GM19324 (cell line): ENCODE results near the gene DIP2C.

ENCODE experiments used
- ATAC-seq: cut with Tn5 transposase; IDR thresholded peaks from one replicate; pipeline ENCODE4 v1.9.1; 2021; ENCODE audit warnings: mild to moderate bottlenecking, moderate library complexity; ENCODE audit not compliant: unreplicated experiment, low FRiP score

Gene DIP2C

DNA sequence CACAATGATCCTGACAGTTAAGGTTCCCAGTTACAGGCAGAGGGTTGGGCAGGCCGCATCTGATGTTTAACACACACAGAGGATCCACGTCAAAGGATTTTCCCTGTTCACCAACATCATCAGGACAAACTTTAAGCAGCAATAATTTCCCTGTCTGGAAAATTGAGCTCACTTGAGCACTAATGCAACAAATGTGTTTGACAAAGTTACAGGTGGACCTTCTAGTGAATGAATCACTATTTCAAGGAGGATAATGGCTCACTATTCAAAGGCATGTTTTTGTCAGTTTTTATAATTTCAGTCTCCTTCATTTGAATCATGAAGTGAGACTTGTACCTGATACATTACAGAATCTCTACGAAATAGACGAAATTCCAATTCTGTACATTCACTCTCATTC is 127.3 kb downstream of the DIP2C start:
- ATAC-seq: no peak

DNA sequence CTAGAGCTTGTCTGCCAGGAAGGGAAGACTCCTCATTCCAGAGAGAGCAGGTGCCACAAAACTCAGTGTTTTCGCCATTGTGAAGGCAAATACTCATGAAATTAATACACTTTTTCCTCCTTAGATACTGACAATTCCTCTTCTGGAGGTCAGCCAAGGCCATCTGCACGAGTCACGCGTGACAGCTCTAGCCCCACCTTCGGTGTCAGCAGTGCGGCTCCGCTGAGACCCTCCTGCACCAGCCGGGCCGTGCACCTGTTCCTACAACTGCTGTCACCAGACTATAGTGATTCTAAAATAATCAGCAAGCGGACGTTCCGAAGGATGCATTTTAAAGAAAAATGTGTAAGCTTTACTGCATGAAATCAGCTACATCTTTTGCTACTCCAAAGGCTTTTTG is 127.7 kb downstream of the DIP2C start:
- no peak for ATAC-seq

GRCh38 chr10:560314-560992 is 129.0 kb downstream of the DIP2C start:
- ATAC-seq: no peak

GRCh38 chr10:559767-560047 is 129.8 kb downstream of the DIP2C start:
- ATAC-seq: no peak

GRCh38 chr10:558891-559766 is 130.3 kb downstream of the DIP2C start:
- ATAC-seq: no peak

DNA sequence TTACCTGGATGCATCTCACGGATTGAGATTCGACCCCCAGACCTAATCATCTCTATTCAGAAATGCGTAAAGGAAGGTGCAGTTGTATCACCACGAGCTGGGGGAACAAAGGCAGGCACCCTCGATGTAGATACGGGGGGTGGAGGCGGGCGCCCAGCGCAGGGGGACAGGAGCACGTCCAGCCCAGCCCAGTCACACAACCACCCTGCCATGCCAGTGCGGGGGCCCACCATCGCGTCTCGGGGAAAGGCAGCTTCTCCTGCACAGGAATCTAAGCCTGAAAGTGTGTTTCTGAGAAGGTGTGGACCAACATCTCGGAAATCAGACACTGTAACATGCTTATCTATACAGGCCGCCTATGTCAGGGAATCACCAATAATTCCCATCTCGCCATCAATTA is 131.1 kb downstream of the DIP2C start:
- no peak for ATAC-seq

- ATAC-seq: no peak
Measured at GRCh38 chr10:557792-558328, 131.6 kb downstream of the DIP2C start.

DNA sequence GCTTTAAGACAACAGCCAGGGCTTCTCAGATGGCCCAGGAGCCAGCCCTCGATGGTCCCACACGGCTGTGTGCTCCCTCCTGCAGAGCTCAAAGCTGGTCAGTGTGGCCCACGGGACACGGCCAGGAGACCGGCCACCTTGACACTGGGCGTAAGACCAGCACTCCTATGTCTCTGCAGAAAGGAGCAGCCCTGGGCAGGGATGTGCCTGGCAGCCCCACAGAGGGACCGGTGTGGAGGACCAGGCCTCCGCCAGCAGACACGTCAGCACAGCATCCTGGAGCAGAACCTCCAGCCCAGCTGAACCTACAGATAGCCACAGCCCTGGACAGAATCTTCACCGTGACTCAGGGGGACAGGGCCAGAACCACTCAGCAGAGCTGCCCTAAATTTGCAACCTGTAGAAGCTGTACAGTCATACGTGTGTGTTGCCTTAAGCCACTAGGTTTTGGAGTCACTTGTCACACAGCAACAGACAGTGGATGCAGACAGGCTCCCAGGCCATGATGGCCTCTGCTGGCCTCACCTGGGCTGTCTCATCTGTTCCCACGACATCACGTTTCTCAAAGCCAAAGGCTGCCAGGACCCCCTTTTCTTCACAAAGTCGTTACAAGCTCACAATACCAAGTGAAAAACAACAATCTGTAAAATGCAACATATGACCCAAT is 132.4 kb downstream of the DIP2C start:
- ATAC-seq: no peak

DNA sequence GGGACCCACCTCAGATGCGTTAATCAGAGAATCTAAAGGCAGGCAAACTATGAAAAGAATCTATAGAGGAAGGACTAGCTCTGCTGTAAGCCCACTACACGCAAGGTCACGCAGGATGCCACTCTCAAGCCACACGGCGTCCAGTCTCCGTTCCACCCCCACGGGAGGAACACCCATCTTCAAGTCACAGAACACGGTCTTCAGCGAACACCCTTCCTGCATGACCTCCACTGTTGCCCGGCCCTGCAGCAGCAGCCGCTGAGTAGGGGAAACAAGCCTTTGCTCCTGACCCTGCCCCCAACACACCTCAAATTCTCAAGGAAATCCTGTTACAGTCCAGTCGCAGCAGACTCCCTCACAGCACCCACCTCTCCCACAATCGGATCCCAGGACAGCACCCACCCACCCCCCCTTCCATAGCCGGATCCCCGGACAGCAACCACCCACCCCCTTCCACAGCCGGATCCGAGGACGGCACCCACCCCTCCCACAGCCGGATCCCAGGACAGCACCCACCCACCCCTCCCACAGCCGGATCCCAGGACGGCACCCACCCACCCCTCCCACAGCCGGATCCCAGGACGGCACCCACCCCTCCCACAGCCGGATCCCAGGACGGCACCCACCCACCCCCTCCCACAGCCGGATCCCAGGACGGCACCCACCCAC is 133.7 kb downstream of the DIP2C start:
- ATAC-seq: no peak

GRCh38 chr10:555281-555680 is 134.2 kb downstream of the DIP2C start:
- no peak for ATAC-seq

DNA sequence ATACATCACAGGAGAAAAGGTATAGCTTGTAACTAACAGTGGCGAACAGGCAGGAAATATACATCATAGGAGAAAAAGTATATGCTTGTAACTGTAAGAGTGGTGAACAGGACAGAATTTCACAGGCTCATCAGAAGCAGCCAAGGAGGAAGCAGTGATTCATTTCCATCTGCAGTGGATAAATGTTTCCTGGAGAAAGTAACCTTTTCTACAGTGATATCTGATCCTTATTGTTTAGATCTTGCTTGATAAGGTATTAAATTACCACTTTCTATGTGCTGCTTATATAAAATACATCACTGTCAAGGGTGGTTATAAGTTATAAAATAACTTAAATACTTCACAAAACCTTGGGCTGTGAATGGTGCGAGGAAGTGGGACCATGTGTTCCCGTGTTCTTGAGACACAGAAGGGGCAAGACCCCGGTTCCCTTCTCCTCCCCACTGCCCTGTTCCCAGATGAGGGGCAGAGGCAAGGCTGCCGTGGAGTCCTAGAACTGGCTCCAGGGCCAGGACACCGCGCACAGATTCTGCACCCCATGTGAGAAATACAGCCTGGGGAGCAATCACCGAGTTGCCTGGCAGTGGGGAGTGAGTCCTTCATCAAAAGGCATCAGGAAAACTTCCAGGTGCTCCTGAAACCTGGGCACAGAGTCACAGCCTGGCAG is 135.2 kb downstream of the DIP2C start:
- no peak for ATAC-seq

DNA sequence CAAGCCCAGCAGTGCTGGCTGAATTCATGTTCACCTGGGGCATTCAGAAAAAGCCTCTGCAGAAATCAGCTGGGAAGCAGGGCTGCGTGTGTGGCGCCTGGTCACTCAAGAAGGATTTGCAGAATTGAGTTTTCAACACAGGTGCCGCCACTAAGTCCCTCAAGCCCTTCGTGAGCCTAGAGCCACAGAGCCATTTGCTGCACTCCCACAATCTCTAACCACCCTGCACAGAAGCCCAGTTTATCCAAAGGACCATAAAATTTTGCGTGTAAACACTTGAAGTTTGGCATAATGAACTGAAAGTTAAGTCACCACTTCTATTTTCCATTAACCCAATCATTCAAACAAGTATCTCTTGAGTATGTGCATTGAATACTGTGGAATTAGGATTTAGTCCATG is 136.2 kb downstream of the DIP2C start:
- ATAC-seq: no peak

DNA sequence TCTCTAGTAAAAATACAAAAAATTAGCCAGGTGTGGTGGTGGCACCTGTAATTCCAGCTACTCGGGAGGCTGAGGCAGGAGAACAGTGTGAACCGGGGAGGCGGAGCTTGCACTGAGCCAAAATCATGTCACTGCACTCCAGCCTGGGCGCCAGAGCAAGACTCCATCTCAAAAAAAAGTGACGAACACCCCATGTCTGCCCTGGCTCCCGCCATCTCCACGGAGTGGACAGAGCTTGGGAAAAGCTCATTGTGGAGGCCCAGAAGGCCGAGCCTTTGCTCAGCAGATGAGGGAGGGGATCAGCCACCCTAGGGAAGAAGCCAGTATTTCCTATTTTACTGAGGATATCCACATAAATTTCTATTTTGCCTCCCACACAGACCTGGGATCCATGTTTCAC is 136.8 kb downstream of the DIP2C start:
- no peak for ATAC-seq

- no peak for ATAC-seq
Measured at GRCh38 chr10:551373-552252, 137.9 kb downstream of the DIP2C start.

DNA sequence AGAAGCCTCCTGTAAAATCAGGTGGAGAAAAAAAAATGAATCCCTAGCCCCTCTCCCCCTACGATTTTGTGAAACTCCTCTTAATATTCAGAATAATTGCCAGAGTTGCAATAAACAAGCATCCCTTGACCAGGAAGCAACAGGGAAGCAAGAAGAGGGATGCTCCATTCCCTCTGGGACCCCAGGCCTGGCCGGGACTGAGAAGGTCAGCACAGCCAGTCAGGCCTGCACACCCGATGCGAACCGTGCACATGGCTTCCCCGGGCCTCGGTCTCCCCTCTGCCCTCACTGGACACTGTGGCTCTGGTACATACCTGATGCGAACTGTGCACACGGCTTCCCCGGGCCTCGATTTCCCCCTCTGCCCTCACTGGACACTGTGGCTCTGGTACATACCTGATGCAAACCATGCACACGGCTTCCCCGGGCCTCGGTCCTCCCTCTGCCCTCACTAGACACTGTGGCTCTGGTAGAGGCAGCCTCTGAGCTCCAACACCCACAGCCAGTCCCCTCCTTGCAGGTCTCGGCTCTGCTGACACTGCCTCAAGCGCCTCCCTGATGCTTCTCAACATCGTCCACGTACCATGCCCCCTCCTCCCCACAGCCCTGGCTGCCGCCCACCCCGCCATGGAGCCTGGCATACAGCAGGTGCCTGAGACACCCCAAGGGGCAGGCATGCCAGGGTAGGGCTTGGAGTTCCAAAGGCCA is 138.6 kb downstream of the DIP2C start:
- ATAC-seq: no peak

GRCh38 chr10:549391-549790 is 140.1 kb downstream of the DIP2C start:
- no peak for ATAC-seq

- ATAC-seq: no peak
Measured at GRCh38 chr10:548238-548901, 141.1 kb downstream of the DIP2C start.

DNA sequence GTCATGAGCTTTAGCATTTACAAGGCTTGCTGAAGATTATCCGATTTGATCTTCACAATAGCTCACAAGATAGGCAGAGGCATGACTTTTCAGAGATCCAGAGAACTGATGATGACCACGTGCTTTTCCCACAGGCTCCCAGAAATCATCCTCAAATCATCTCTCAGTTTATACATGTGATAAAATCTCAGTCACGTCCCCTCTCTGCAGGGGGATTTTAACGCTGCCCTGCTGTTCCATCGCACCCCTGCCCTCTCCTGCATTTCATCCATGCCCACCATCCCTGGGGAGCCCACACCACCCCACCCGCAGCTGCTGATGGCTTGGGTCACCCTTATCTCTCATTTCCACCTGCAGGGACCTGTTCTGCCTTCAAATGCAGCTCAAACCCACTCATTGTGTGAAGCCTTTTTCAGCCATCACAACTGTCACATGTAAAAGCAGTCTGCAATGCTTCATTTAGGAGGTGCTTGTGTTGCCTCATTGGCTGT is 141.8 kb downstream of the DIP2C start:
- ATAC-seq: no peak
